ENCODE data around the gene APBB3. TPM values are rescaled to one million over a fixed set of nuclear protein-coding genes. Genes with fewer than 3 reads are reported as not detected.

The APBB3 gene
- total and polyA plus RNA-seq, 9 of the 15 experiments (the other 6 are each of a cell fraction or from before 2014, with no cell fraction given): 0.17 to 24.3 (median 9.5) TPM

DNA sequence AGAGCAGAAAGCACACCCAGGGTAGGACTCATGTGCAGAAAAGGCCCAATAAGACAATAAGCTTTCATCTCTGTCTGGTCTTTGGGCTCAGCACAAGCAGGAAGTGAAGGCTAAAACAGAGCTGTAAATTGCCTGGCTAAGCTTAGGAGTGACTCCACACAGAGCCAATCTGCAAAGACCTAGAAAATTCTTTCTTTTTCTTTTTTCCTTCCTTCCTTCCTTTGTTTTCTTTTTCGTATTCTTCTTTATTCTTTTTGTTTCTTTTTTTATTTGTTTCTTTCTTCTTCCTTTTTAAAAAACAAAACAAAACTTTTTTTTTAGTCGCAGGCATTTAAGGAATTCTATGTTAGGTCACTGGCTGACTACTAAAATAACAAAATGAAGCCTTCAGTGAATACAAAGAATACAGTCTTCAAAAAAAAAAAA, 12.4 kb upstream of the APBB3 start (continued):
- TF ChIP-seq PBX2 (CRISPR knock-in tag; IDR thresholded peaks at IDR 0.05; ENCODE audit: low read depth) (no peak), PBX2 (tag; conservative IDR thresholded peaks at IDR 0.05; ENCODE audit: low read depth) (peak; percentile 76)

- Histone ChIP-seq H3K9me3 (replicated peaks; ENCODE audit: control insufficient read depth, insufficient read depth, low read depth, low read length) (no peaks in the 10 kb centered on the region), H3K79me2 (ENCODE audit: control insufficient read depth, insufficient read depth, low read length) (no peaks in the 10 kb centered on the region), H3K4me3 (no peak overlapping the region), H3K4me1 (replicated peaks in 1 of 2; ENCODE audit: control insufficient read depth in 2 of 2, insufficient read depth in 2 of 2, low read length in 2 of 2) (peaks cover 8 to 10% of the 10 kb centered on the region in 2 experiments; a peak in 3 of 5 replicates), H3K27me3 (ENCODE audit: control insufficient read depth in 2 of 2, insufficient read depth in 2 of 2, low read length in 2 of 2) (no peaks in the 10 kb centered on the region), H2AFZ (ENCODE audit: low read depth, low read length) (peak overlapping the region; percentile 57; the same call in 1 of the 2 replicates), H4K20me1 (replicated peaks; ENCODE audit: control insufficient read depth, insufficient read depth, low read length) (no peaks in the 10 kb centered on the region), H3K9ac (ENCODE audit: insufficient read depth in 1 of 2, low read depth in 2 of 2, low read length in 2 of 2) (peak overlapping the region in 1 of 2 experiments; percentile 70; a peak in 1 of 4 replicates), H3K27ac (ENCODE audit: extremely low read depth, low read depth, low read length) (no peak overlapping the region), H3K9me1 (ENCODE audit: control insufficient read depth, insufficient read depth, low read length) (no peaks in the 10 kb centered on the region), H3K36me3 (ENCODE audit: control insufficient read depth, insufficient read depth, low read length) (0 out of 3 replicates have a peak, but pooled peaks cover 3% of the 10 kb centered on the region), H3K4me2 (ENCODE audit: insufficient read depth, low read length) (no peak overlapping the region)
- intact Hi-C loops (cut with micrococcal nuclease): loop anchor here (1.0 kb wide), 3 partner anchors 60 to 137 kb away; partner anchors contain the start of gene TMCO6
- in situ Hi-C loops (cut with MboI): no loop called here
- peak in 3 of 4 experiments; percentile 42 to 70 (median 61) for DNase-seq (ENCODE audit: extremely low read depth in 1 of 4, low spot score in 3 of 4)
- POLR2A ChIA-PET: no interaction called here
- 63% methylated on average over 7 of the region's 8 CpGs for WGBS (ENCODE audit: insufficient coverage, low coverage, missing lambda C conversion rate)
- peak; percentile 92 for ATAC-seq
- no TSS peak for BruUV-seq (replicated peaks)
- FAIRE-seq: peak; percentile 67
- CTCF ChIA-PET (ENCODE audit: low intra/inter-chr PET ratio): interaction anchor here (0.7 kb wide), 1 partner anchor 159 kb away, joined by 3 read pairs; no protein-coding TSS in a partner anchor
- no peak for TF ChIP-seq JUND (IDR thresholded peaks at IDR 0.05; ENCODE audit: borderline replicate concordance, low read depth, low read length)
- TF ChIP-seq JUND (tag; IDR thresholded peaks at IDR 0.05; ENCODE audit: borderline replicate concordance, low read depth, low read length): peak; percentile 35; the same call in 1 of the 3 replicates
- TF ChIP-seq CREM (IDR thresholded peaks at IDR 0.05; ENCODE audit: low read depth): 0 out of 2 replicates have a peak, but pooled peaks have one; percentile 6
- TF ChIP-seq MAZ (CRISPR knock-in tag; conservative IDR thresholded peaks at IDR 0.05 in 1 of 2, IDR thresholded peaks at IDR 0.05 in 1 of 2): 0 out of 4 replicates have a peak, but pooled peaks of 1 of the 2 experiments have one; percentile 19
- 0 out of 2 replicates have a peak, but pooled peaks have one; percentile 12 for TF ChIP-seq ETV1 (tag; conservative IDR thresholded peaks at IDR 0.05; ENCODE audit: low read depth)
- TF ChIP-seq, protein P1, sequence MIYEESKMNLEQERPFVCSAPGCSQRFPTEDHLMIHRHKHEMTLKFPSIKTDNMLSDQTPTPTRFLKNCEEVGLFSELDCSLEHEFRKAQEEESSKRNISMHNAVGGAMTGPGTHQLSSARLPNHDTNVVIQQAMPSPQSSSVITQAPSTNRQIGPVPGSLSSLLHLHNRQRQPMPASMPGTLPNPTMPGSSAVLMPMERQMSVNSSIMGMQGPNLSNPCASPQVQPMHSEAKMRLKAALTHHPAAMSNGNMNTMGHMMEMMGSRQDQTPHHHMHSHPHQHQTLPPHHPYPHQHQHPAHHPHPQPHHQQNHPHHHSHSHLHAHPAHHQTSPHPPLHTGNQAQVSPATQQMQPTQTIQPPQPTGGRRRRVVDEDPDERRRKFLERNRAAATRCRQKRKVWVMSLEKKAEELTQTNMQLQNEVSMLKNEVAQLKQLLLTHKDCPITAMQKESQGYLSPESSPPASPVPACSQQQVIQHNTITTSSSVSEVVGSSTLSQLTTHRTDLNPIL (CRISPR knock-in tag; IDR thresholded peaks at IDR 0.05): no peak
- peak; percentile 83 for TF ChIP-seq SMC3 (conservative IDR thresholded peaks at IDR 0.05; ENCODE audit: insufficient read depth, low read depth, low read length)
These were observed 10.9 kb upstream of the APBB3 start for GRCh38 chr5:140575309-140575708.

All from K562 (cell line).